ENCODE results near the gene TLE4. TPM values are rescaled to one million over a fixed set of nuclear protein-coding genes. Genes with fewer than 3 reads are reported as not detected.

Gene TLE4
- total and polyA plus RNA-seq, 2 of the 13 experiments (the other 11 are each of a cell fraction or from before 2014, with no cell fraction given): 2.0 to 2.3 TPM

- TF ChIP-seq ZNF260 (CRISPR knock-in tag; IDR thresholded peaks at IDR 0.05; ENCODE audit: borderline replicate concordance, low read depth): no peak
- no peak for TF ChIP-seq HDAC6 (IDR thresholded peaks at IDR 0.05; ENCODE audit: low read depth, low read length)
- TF ChIP-seq ZMYM4 (CRISPR knock-in tag; IDR thresholded peaks at IDR 0.05): no peak
- no peak for TF ChIP-seq ZBTB21 (CRISPR knock-in tag; IDR thresholded peaks at IDR 0.05)
- no peak for TF ChIP-seq POLR2AphosphoS2 (IDR thresholded peaks at IDR 0.05; ENCODE audit: low read depth, low read length)
- TF ChIP-seq ZNF562 (CRISPR knock-in tag; IDR thresholded peaks at IDR 0.05; ENCODE audit: borderline replicate concordance): no peak
- TF ChIP-seq, protein P1, sequence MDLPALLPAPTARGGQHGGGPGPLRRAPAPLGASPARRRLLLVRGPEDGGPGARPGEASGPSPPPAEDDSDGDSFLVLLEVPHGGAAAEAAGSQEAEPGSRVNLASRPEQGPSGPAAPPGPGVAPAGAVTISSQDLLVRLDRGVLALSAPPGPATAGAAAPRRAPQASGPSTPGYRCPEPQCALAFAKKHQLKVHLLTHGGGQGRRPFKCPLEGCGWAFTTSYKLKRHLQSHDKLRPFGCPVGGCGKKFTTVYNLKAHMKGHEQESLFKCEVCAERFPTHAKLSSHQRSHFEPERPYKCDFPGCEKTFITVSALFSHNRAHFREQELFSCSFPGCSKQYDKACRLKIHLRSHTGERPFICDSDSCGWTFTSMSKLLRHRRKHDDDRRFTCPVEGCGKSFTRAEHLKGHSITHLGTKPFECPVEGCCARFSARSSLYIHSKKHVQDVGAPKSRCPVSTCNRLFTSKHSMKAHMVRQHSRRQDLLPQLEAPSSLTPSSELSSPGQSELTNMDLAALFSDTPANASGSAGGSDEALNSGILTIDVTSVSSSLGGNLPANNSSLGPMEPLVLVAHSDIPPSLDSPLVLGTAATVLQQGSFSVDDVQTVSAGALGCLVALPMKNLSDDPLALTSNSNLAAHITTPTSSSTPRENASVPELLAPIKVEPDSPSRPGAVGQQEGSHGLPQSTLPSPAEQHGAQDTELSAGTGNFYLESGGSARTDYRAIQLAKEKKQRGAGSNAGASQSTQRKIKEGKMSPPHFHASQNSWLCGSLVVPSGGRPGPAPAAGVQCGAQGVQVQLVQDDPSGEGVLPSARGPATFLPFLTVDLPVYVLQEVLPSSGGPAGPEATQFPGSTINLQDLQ (CRISPR knock-in tag; IDR thresholded peaks at IDR 0.05): no peak
- no peak for TF ChIP-seq PAF1 (CRISPR knock-in tag; IDR thresholded peaks at IDR 0.05)
- TF ChIP-seq SRY (CRISPR knock-in tag; IDR thresholded peaks at IDR 0.05): no peak
- no peak for TF ChIP-seq ZBTB2 (CRISPR knock-in tag; IDR thresholded peaks at IDR 0.05; ENCODE audit: low read depth)
- TF ChIP-seq ZNF768 (CRISPR knock-in tag; IDR thresholded peaks at IDR 0.05): no peak
- no peak for TF ChIP-seq FOXP1 (IDR thresholded peaks at IDR 0.05)
- TF ChIP-seq FOXP1 (CRISPR knock-in tag; IDR thresholded peaks at IDR 0.05): no peak
- TF ChIP-seq CAMTA2 (CRISPR knock-in tag; IDR thresholded peaks at IDR 0.05; ENCODE audit: borderline replicate concordance): no peak
- in situ Hi-C loops (cut with HindIII; ENCODE audit: extremely low pct_ligation_motif_present, low pct_unique_long_range_greater_than_20kb): no loop called here
- Histone ChIP-seq H3K9me3 (ENCODE audit: low read length) (peaks cover 13% of the 10 kb centered on the region), H4K20me1 (ENCODE audit: insufficient read depth, low read length) (no peaks in the 10 kb centered on the region), H2AFZ (ENCODE audit: low read length) (no peak overlapping the region), H3K79me2 (ENCODE audit: insufficient read depth, low read length) (no peaks in the 10 kb centered on the region), H3K4me1 (ENCODE audit: insufficient read depth, low read length) (no peaks in the 10 kb centered on the region), H3K4me2 (ENCODE audit: low read depth, low read length) (no peak overlapping the region), H3K27ac (ENCODE audit: extremely low read length, insufficient read depth, low read length) (no peak overlapping the region), H3K4me3 (replicated peaks in 1 of 3; ENCODE audit: insufficient read depth in 1 of 3, low read depth in 2 of 3, low read length in 3 of 3) (no peak overlapping the region), H3K36me3 (replicated peaks in 1 of 2; ENCODE audit: control insufficient read depth in 1 of 2, insufficient read depth in 2 of 2, low read length in 2 of 2) (no peaks in the 10 kb centered on the region), H3K27me3 (ENCODE audit: control insufficient read depth in 1 of 2, insufficient read depth in 2 of 2, low read length in 2 of 2) (no peaks in the 10 kb centered on the region), H3K9ac (ENCODE audit: insufficient read depth, low read depth, low read length) (no peak overlapping the region)
- CTCF ChIA-PET (ENCODE audit: low intra/inter-chr PET ratio, low total read pairs): no interaction called here
- POLR2A ChIA-PET: no interaction called here
- no TSS peak for BruUV-seq (replicated peaks)
- WGBS (ENCODE audit: low lambda C conversion rate): 15% methylated on average over 1 of the region's 1 CpG
- intact Hi-C loops (cut with micrococcal nuclease; ENCODE audit: unreplicated experiment): no loop called here
- ATAC-seq (no peak), DNase-seq (ENCODE audit: low spot score) (no peak), FAIRE-seq (no peak)
These were observed 60.9 kb downstream of the TLE4 start for GRCh38 chr9:79632705-79633104.

All from HepG2 (cell line).